Trophoblast cell (in vitro differentiated cells and primary cell): ENCODE data around the gene GALNTL6.

Experiments used
- DNase-seq, 2 donors: peaks; one replicate each; pipeline ENCODE4 v3.0.0-alpha.2; 2016
- H2AFZ ChIP-seq: 2 replicates; pipeline ENCODE4 v1.6.1; 2013; ENCODE audit warnings: low read length, moderate library complexity, mild to moderate bottlenecking; ENCODE audit not compliant: insufficient read depth, poor library complexity
- H2AK5ac ChIP-seq: 2 replicates; pipeline ENCODE4 v1.6.1; 2013; ENCODE audit warnings: mild to moderate bottlenecking, low read length
- H2BK120ac ChIP-seq: 2 replicates; pipeline ENCODE4 v1.6.1; 2013; ENCODE audit warnings: low read length, mild to moderate bottlenecking, moderate library complexity; ENCODE audit not compliant: insufficient read depth, poor library complexity
- H2BK12ac ChIP-seq: 2 replicates; pipeline ENCODE4 v1.6.1; 2013; ENCODE audit warnings: mild to moderate bottlenecking, low read length, moderate library complexity
- H2BK5ac ChIP-seq: 2 replicates; pipeline ENCODE4 v1.6.1; 2013; ENCODE audit warnings: low read length, low read depth, moderate library complexity, mild to moderate bottlenecking; ENCODE audit not compliant: poor library complexity
- H3K14ac ChIP-seq: 2 replicates; pipeline ENCODE4 v1.6.1; 2013; ENCODE audit warnings: mild to moderate bottlenecking, low read length
- H3K18ac ChIP-seq: 2 replicates; pipeline ENCODE4 v1.6.1; 2013; ENCODE audit warnings: mild to moderate bottlenecking, low read length
- H3K23ac ChIP-seq: 2 replicates; pipeline ENCODE4 v1.6.1; 2013; ENCODE audit warnings: low read length
- H3K27ac ChIP-seq: 2 replicates; pipeline ENCODE4 v1.5.1; 2013; ENCODE audit warnings: low read depth, mild to moderate bottlenecking, inconsistent platforms, low read length, moderate library complexity
- H3K27me3 ChIP-seq: 2 replicates; pipeline ENCODE4 v1.6.1; 2013; ENCODE audit warnings: inconsistent platforms, mild to moderate bottlenecking, low read length, moderate library complexity; ENCODE audit not compliant: insufficient read depth
- H3K36me3 ChIP-seq, 2 experiments: 1 replicate in 1 of 2; 2 replicates in 1 of 2; pipeline ENCODE4 v1.6.1; 2013; ENCODE audit warnings: low read length in 2 of 2, mild to moderate bottlenecking in 2 of 2, moderate library complexity in 1 of 2; ENCODE audit not compliant: insufficient read depth in 2 of 2, control insufficient read depth in 1 of 2
- H3K4ac ChIP-seq: 2 replicates; pipeline ENCODE4 v1.6.1; 2013; ENCODE audit warnings: low read depth, mild to moderate bottlenecking, low read length, moderate library complexity
- H3K4me1 ChIP-seq, 2 experiments: 1 replicate in 1 of 2; 2 replicates in 1 of 2; pipeline ENCODE4 v1.6.1; 2013; ENCODE audit warnings: low read length in 2 of 2, mild to moderate bottlenecking in 2 of 2, moderate library complexity in 1 of 2; ENCODE audit not compliant: insufficient read depth in 2 of 2, control insufficient read depth in 1 of 2
- H3K4me2 ChIP-seq: 2 replicates; pipeline ENCODE4 v1.6.1; 2013; ENCODE audit warnings: inconsistent platforms, mild to moderate bottlenecking, low read length, moderate library complexity
- H3K4me3 ChIP-seq: 2 replicates; pipeline ENCODE4 v1.5.1; 2013; ENCODE audit warnings: mild to moderate bottlenecking, low read depth, low read length, inconsistent platforms
- H3K79me1 ChIP-seq: one replicate; pipeline ENCODE4 v1.6.1; 2013; ENCODE audit warnings: low read length
- H3K79me2 ChIP-seq: 2 replicates; pipeline ENCODE4 v1.6.1; 2013; ENCODE audit warnings: low read length, mild to moderate bottlenecking; ENCODE audit not compliant: control insufficient read depth, insufficient read depth, poor library complexity
- H3K9ac ChIP-seq: 2 replicates; pipeline ENCODE4 v1.6.1; 2013; ENCODE audit warnings: mild to moderate bottlenecking, low read length
- H3K9me3 ChIP-seq: 2 replicates; pipeline ENCODE4 v1.6.1; 2013; ENCODE audit warnings: low read depth, mild to moderate bottlenecking, control low read depth, inconsistent platforms, low read length; ENCODE audit not compliant: insufficient read depth
- H4K12ac ChIP-seq: 2 replicates; pipeline ENCODE4 v1.6.1; 2013; ENCODE audit warnings: low read depth, mild to moderate bottlenecking, low read length, moderate library complexity
- H4K8ac ChIP-seq: 2 replicates; pipeline ENCODE4 v1.6.1; 2013; ENCODE audit warnings: low read depth, mild to moderate bottlenecking, low read length, moderate library complexity
- H4K91ac ChIP-seq: one replicate; pipeline ENCODE4 v1.6.1; 2013; ENCODE audit warnings: low read depth, mild to moderate bottlenecking, low read length, moderate library complexity
- WGBS: extraction: QIAGEN DNeasy Blood & Tissue Kit; methylation state at CpG from one replicate; pipeline ENCODE4 v1.1.7; 2013; ENCODE audit warnings: missing lambda C conversion rate; ENCODE audit not compliant: insufficient read length, insufficient coverage; ENCODE audit errors: extremely low coverage; 5-methylcytosine and 5-hydroxymethylcytosine counted together

GALNTL6 gene

GRCh38 chr4:172143605-172144314, 330.6 kb downstream of the GALNTL6 start:
- H3K18ac ChIP-seq, result no peak overlapping the region
- no peaks in the 10 kb centered on the region for H3K79me1 ChIP-seq
- H3K9ac ChIP-seq, result no peak overlapping the region
- no peaks in the 10 kb centered on the region for H3K79me2 ChIP-seq
- H2BK12ac ChIP-seq, result no peak overlapping the region
- no peak overlapping the region for H4K91ac ChIP-seq
- H3K14ac ChIP-seq, result no peak overlapping the region
- WGBS, result no CpG with 5 or more reads among the region's 3 CpGs
- H4K12ac ChIP-seq, result no peak overlapping the region
- no peak overlapping the region for H2BK5ac ChIP-seq
- H3K4me3 ChIP-seq, result no peak overlapping the region
- H3K4me1 ChIP-seq, result no peaks in the 10 kb centered on the region
- H3K4ac ChIP-seq, result no peak overlapping the region
- no peak overlapping the region for H3K23ac ChIP-seq
- no peak overlapping the region for H3K4me2 ChIP-seq
- H3K9me3 ChIP-seq, result no peaks in the 10 kb centered on the region
- DNase-seq, result no peak
- H3K27ac ChIP-seq, result no peak overlapping the region
- no peaks in the 10 kb centered on the region for H3K36me3 ChIP-seq
- H4K8ac ChIP-seq, result no peak overlapping the region
- H2AFZ ChIP-seq, result no peak overlapping the region
- no peak overlapping the region for H2BK120ac ChIP-seq
- H2AK5ac ChIP-seq, result no peak overlapping the region
- H3K27me3 ChIP-seq, result no peaks in the 10 kb centered on the region

- no peaks in the 10 kb centered on the region for H3K36me3 ChIP-seq
- no peak overlapping the region for H3K9ac ChIP-seq
- H3K79me2 ChIP-seq, result no peaks in the 10 kb centered on the region
- no peak overlapping the region for H3K4ac ChIP-seq
- H2BK120ac ChIP-seq, result no peak overlapping the region
- H4K91ac ChIP-seq, result no peak overlapping the region
- H2AFZ ChIP-seq, result no peak overlapping the region
- DNase-seq, result no peak
- no peak overlapping the region for H3K4me2 ChIP-seq
- no peak overlapping the region for H2BK12ac ChIP-seq
- H3K18ac ChIP-seq, result no peak overlapping the region
- no peak overlapping the region for H3K4me3 ChIP-seq
- no peak overlapping the region for H2AK5ac ChIP-seq
- H4K12ac ChIP-seq, result no peak overlapping the region
- no peak overlapping the region for H3K14ac ChIP-seq
- H3K79me1 ChIP-seq, result no peaks in the 10 kb centered on the region
- no peak overlapping the region for H3K23ac ChIP-seq
- no peaks in the 10 kb centered on the region for H3K27me3 ChIP-seq
- H3K27ac ChIP-seq, result no peak overlapping the region
- H4K8ac ChIP-seq, result no peak overlapping the region
- no peaks in the 10 kb centered on the region for H3K4me1 ChIP-seq
- H2BK5ac ChIP-seq, result no peak overlapping the region
- no peaks in the 10 kb centered on the region for H3K9me3 ChIP-seq
- WGBS, result no CpG with 5 or more reads among the region's 2 CpGs
Observed at GRCh38 chr4:172147687-172148086, 334.5 kb downstream of the GALNTL6 start.

- H4K8ac ChIP-seq, result no peak overlapping the region
- no peak overlapping the region for H4K12ac ChIP-seq
- H3K18ac ChIP-seq, result no peak overlapping the region
- no peak overlapping the region for H3K4ac ChIP-seq
- H2AFZ ChIP-seq, result no peak overlapping the region
- no CpG with 5 or more reads among the region's 5 CpGs for whole genome bisulfite sequencing
- H3K4me2 ChIP-seq, result no peak overlapping the region
- H3K4me3 ChIP-seq, result no peak overlapping the region
- no peak overlapping the region for H2BK12ac ChIP-seq
- DNase-seq, result no peak
- H4K91ac ChIP-seq, result no peak overlapping the region
- no peaks in the 10 kb centered on the region for H3K79me2 ChIP-seq
- H3K14ac ChIP-seq, result no peak overlapping the region
- no peak overlapping the region for H2BK5ac ChIP-seq
- H3K27me3 ChIP-seq, result no peaks in the 10 kb centered on the region
- no peak overlapping the region for H2BK120ac ChIP-seq
- no peak overlapping the region for H3K9ac ChIP-seq
- H3K79me1 ChIP-seq, result no peaks in the 10 kb centered on the region
- no peaks in the 10 kb centered on the region for H3K4me1 ChIP-seq
- no peaks in the 10 kb centered on the region for H3K9me3 ChIP-seq
- H2AK5ac ChIP-seq, result no peak overlapping the region
- H3K23ac ChIP-seq, result no peak overlapping the region
- no peaks in the 10 kb centered on the region for H3K36me3 ChIP-seq
- no peak overlapping the region for H3K27ac ChIP-seq
Observed at GRCh38 chr4:172149329-172149728, 336.1 kb downstream of the GALNTL6 start.

GRCh38 chr4:172152284-172152683, 339.1 kb downstream of the GALNTL6 start:
- Histone ChIP-seq H3K4me3 (no peak overlapping the region), H3K4me1 (no peaks in the 10 kb centered on the region), H4K12ac (no peak overlapping the region), H3K23ac (no peak overlapping the region), H3K9ac (no peak overlapping the region), H2BK120ac (no peak overlapping the region), H3K36me3 (no peaks in the 10 kb centered on the region), H3K4ac (no peak overlapping the region), H3K27ac (no peak overlapping the region), H3K18ac (no peak overlapping the region), H3K9me3 (no peaks in the 10 kb centered on the region), H2BK12ac (no peak overlapping the region), H2AK5ac (no peak overlapping the region), H2BK5ac (no peak overlapping the region), H3K79me1 (no peaks in the 10 kb centered on the region), H3K14ac (no peak overlapping the region), H4K8ac (no peak overlapping the region), H3K79me2 (no peaks in the 10 kb centered on the region), H3K4me2 (no peak overlapping the region), H4K91ac (no peak overlapping the region), H2AFZ (no peak overlapping the region), H3K27me3 (no peaks in the 10 kb centered on the region)
- no CpG with 5 or more reads among the region's 3 CpGs for WGBS
- DNase-seq, result peak in 1 of 2 donors; percentile 51
